ENCODE measurements around the gene OR6S1. TPM values are rescaled to one million over a fixed set of nuclear protein-coding genes. Genes with fewer than 3 reads are reported as not detected.

OR6S1 gene
- total and polyA plus RNA-seq, 10 of the 15 experiments (the other 5 are each of a cell fraction or from before 2014, with no cell fraction given): 0.22 to 0.67 (median 0.43) TPM; not detected in 4

DNA sequence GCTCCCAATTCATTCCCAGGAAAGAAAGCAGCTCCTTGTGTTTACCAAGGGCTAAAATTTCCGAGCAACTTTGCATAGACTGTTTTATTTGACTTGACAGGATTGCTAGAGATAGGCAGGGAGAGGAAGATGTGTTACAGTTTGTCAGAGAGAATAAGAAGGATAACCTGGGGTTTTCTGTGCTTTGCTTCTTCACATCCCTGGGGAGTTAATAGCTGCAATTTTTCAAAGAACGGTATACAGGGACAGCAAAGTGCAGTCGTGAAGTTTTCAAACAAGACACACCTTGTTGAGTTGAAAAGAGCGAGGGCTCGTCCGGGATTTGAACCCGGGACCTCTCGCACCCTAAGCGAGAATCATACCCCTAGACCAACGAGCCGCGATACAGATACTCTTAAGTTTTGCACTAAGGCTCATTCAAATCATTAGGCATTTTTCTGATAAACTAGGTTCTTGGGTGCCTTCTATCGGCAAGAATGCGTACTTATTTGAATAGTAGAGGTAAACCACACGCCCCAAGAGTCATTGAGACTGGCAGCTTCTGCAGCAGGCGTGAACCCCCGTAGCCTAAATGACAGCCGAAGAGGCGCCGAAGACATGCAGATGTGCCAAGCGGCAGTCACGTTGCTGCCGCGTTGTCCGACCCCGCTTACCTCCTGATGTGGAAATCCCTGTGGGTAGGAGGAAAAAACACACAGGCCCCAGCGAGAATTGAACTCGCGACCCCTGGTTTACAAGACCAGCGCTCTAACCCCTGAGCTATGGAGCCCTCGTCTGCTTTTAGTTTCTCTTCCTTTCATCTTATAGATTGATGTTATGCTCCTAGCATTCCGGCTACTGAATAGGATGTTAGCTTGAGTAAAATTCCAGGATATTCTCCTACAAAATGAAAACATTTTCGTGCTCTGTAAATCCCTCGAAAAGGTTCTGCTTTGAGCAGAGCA lies 28.1 kb downstream of the OR6S1 start (continued):
- TF ChIP-seq, protein P1, sequence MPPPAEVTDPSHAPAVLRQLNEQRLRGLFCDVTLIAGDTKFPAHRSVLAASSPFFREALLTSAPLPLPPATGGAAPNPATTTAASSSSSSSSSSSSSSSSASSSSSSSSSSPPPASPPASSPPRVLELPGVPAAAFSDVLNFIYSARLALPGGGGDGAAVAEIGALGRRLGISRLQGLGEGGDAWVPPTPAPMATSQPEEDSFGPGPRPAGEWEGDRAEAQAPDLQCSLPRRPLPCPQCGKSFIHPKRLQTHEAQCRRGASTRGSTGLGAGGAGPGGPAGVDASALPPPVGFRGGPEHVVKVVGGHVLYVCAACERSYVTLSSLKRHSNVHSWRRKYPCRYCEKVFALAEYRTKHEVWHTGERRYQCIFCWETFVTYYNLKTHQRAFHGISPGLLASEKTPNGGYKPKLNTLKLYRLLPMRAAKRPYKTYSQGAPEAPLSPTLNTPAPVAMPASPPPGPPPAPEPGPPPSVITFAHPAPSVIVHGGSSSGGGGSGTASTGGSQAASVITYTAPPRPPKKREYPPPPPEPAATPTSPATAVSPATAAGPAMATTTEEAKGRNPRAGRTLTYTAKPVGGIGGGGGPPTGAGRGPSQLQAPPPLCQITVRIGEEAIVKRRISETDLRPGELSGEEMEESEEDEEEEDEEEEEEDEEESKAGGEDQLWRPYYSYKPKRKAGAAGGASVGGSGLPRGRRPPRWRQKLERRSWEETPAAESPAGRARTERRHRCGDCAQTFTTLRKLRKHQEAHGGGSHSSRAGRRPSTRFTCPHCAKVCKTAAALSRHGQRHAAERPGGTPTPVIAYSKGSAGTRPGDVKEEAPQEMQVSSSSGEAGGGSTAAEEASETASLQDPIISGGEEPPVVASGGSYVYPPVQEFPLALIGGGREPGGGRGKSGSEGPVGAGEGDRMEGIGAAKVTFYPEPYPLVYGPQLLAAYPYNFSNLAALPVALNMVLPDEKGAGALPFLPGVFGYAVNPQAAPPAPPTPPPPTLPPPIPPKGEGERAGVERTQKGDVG (CRISPR knock-in tag; IDR thresholded peaks at IDR 0.05): no peak
- TF ChIP-seq, protein P2, sequence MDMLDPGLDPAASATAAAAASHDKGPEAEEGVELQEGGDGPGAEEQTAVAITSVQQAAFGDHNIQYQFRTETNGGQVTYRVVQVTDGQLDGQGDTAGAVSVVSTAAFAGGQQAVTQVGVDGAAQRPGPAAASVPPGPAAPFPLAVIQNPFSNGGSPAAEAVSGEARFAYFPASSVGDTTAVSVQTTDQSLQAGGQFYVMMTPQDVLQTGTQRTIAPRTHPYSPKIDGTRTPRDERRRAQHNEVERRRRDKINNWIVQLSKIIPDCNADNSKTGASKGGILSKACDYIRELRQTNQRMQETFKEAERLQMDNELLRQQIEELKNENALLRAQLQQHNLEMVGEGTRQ (IDR thresholded peaks at IDR 0.05; ENCODE audit: borderline replicate concordance, low read depth, low read length): no peak
- TF ChIP-seq KLF5 (IDR thresholded peaks at IDR 0.05; ENCODE audit: partially characterized antibody): peak; percentile 93
- no peak for TF ChIP-seq NFXL1 (IDR thresholded peaks at IDR 0.05; ENCODE audit: borderline replicate concordance)
- TF ChIP-seq NRF1 (conservative IDR thresholded peaks at IDR 0.05; ENCODE audit: low read depth, low read length): no peak
- 0 out of 2 replicates have a peak, but pooled peaks have one; percentile 7 for TF ChIP-seq RAD21 (IDR thresholded peaks at IDR 0.05; ENCODE audit: insufficient read depth, low read depth, low read length)
- TF ChIP-seq, protein P3, sequence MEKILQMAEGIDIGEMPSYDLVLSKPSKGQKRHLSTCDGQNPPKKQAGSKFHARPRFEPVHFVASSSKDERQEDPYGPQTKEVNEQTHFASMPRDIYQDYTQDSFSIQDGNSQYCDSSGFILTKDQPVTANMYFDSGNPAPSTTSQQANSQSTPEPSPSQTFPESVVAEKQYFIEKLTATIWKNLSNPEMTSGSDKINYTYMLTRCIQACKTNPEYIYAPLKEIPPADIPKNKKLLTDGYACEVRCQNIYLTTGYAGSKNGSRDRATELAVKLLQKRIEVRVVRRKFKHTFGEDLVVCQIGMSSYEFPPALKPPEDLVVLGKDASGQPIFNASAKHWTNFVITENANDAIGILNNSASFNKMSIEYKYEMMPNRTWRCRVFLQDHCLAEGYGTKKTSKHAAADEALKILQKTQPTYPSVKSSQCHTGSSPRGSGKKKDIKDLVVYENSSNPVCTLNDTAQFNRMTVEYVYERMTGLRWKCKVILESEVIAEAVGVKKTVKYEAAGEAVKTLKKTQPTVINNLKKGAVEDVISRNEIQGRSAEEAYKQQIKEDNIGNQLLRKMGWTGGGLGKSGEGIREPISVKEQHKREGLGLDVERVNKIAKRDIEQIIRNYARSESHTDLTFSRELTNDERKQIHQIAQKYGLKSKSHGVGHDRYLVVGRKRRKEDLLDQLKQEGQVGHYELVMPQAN (conservative IDR thresholded peaks at IDR 0.05): peak; percentile 50; the same call in 1 of the 2 replicates
- TF ChIP-seq, protein P4, sequence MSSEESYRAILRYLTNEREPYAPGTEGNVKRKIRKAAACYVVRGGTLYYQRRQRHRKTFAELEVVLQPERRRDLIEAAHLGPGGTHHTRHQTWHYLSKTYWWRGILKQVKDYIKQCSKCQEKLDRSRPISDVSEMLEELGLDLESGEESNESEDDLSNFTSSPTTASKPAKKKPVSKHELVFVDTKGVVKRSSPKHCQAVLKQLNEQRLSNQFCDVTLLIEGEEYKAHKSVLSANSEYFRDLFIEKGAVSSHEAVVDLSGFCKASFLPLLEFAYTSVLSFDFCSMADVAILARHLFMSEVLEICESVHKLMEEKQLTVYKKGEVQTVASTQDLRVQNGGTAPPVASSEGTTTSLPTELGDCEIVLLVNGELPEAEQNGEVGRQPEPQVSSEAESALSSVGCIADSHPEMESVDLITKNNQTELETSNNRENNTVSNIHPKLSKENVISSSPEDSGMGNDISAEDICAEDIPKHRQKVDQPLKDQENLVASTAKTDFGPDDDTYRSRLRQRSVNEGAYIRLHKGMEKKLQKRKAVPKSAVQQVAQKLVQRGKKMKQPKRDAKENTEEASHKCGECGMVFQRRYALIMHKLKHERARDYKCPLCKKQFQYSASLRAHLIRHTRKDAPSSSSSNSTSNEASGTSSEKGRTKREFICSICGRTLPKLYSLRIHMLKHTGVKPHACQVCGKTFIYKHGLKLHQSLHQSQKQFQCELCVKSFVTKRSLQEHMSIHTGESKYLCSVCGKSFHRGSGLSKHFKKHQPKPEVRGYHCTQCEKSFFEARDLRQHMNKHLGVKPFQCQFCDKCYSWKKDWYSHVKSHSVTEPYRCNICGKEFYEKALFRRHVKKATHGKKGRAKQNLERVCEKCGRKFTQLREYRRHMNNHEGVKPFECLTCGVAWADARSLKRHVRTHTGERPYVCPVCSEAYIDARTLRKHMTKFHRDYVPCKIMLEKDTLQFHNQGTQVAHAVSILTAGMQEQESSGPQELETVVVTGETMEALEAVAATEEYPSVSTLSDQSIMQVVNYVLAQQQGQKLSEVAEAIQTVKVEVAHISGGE (CRISPR knock-in tag; IDR thresholded peaks at IDR 0.05): no peak
- peak; percentile 88 for TF ChIP-seq CBX5 (IDR thresholded peaks at IDR 0.05; ENCODE audit: low read depth)
- TF ChIP-seq MYB (IDR thresholded peaks at IDR 0.05; ENCODE audit: borderline replicate concordance, low read depth, low read length): no peak
- TF ChIP-seq NFYA (IDR thresholded peaks at IDR 0.05; ENCODE audit: borderline replicate concordance, low read depth, low read length): no peak
- TF ChIP-seq MTA2 (IDR thresholded peaks at IDR 0.05; ENCODE audit: low read depth): no peak; the same call in 1 of the 2 replicates
- TF ChIP-seq, protein P5, sequence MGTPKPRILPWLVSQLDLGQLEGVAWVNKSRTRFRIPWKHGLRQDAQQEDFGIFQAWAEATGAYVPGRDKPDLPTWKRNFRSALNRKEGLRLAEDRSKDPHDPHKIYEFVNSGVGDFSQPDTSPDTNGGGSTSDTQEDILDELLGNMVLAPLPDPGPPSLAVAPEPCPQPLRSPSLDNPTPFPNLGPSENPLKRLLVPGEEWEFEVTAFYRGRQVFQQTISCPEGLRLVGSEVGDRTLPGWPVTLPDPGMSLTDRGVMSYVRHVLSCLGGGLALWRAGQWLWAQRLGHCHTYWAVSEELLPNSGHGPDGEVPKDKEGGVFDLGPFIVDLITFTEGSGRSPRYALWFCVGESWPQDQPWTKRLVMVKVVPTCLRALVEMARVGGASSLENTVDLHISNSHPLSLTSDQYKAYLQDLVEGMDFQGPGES (IDR thresholded peaks at IDR 0.05): peak; percentile 31; the same call in 1 of the 2 replicates
- peak; percentile 38 to 70; a peak in 3 of 4 replicates for TF ChIP-seq IKZF2 (IDR thresholded peaks at IDR 0.05)
- TF ChIP-seq SPI1 (IDR thresholded peaks at IDR 0.05; ENCODE audit: borderline replicate concordance, insufficient read depth, low read depth, low read length): no peak
- TF ChIP-seq HDGF (IDR thresholded peaks at IDR 0.05): 0 out of 2 replicates have a peak, but pooled peaks have one; percentile 48

Data from GM12878 (cell line).